Kasumi-1 (cell line): ENCODE results near the gene DGKG.

Experiments
- DNase-seq, 2 experiments: peaks; one replicate each; lab custom pipeline; 2025; lab: John Stamatoyannopoulos, UW

DGKG gene

GRCh38 chr3:186241910-186242821 is 119.9 kb downstream of the DGKG start:
- peak; percentile 89 to 94 for DNase-seq

GRCh38 chr3:186239321-186239720 is 122.7 kb downstream of the DGKG start:
- DNase-seq = peak; percentile 21 to 24

GRCh38 chr3:186237915-186238314 is 124.1 kb downstream of the DGKG start:
- no peak for DNase-seq

GRCh38 chr3:186236357-186237020 is 125.5 kb downstream of the DGKG start:
- no peak for DNase-seq

GRCh38 chr3:186235554-186235953 is 126.5 kb downstream of the DGKG start:
- DNase-seq = no peak

- DNase-seq = no peak
Observed at GRCh38 chr3:186234152-186234551, 127.9 kb downstream of the DGKG start.

- DNase-seq = no peak
Observed at GRCh38 chr3:186226482-186226881, 135.6 kb downstream of the DGKG start.

- no peak for DNase-seq
Observed at GRCh38 chr3:186225603-186226002, 136.4 kb downstream of the DGKG start.

GRCh38 chr3:186224041-186224610 is 137.9 kb downstream of the DGKG start:
- DNase-seq = no peak

- no peak for DNase-seq
Observed at GRCh38 chr3:186223476-186223875, 138.6 kb downstream of the DGKG start.

GRCh38 chr3:186221760-186222378 is 140.2 kb downstream of the DGKG start:
- DNase-seq = no peak

- no peak for DNase-seq
Observed at GRCh38 chr3:186220911-186221645, 141.0 kb downstream of the DGKG start.

GRCh38 chr3:186220365-186220764 is 141.7 kb downstream of the DGKG start:
- no peak for DNase-seq

GRCh38 chr3:186219211-186219638 is 142.8 kb downstream of the DGKG start:
- DNase-seq = no peak

GRCh38 chr3:186218421-186218820 is 143.6 kb downstream of the DGKG start:
- no peak for DNase-seq

GRCh38 chr3:186217820-186218164 is 144.2 kb downstream of the DGKG start:
- no peak for DNase-seq

- no peak for DNase-seq
Observed at GRCh38 chr3:186216900-186217819, 144.9 kb downstream of the DGKG start.

GRCh38 chr3:186214670-186215069 is 147.4 kb downstream of the DGKG start:
- no peak for DNase-seq

GRCh38 chr3:186213946-186214345 is 148.1 kb downstream of the DGKG start:
- DNase-seq = no peak

- no peak for DNase-seq
Observed at GRCh38 chr3:186212611-186213010, 149.4 kb downstream of the DGKG start.
